Nucleus accumbens (tissue), 56 donors: Measurements from ENCODE around the gene ZNF638.
"Not testable (repeated sequence)": the region's sequence is repeated elsewhere in the genome, so short reads cannot be mapped to it uniquely, and the experiment has no call there.

Source experiments
- DNase-seq, 56 donors: peaks; one replicate each; lab custom pipeline; 2025; lab: John Stamatoyannopoulos, UW

The ZNF638 gene

DNA sequence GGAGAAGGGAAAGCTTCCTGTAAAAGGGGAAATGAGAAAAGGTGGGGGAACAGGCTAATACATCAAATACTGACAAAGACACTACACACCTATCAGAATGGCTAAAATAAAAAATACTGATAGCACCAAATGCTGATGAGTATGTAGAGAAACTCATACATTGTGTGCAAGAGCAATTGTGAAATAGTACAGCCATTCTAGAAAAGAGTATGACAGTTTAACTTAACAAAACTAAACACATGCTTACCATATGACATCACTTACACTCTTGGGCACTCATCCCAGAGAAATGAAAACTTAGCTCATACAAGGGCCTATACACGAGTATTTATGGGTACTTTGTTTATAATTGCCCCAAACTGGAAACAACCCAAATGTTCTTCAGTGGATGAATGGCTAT, 53.4 kb downstream of the ZNF638 start:
- no peak for DNase-seq

DNA sequence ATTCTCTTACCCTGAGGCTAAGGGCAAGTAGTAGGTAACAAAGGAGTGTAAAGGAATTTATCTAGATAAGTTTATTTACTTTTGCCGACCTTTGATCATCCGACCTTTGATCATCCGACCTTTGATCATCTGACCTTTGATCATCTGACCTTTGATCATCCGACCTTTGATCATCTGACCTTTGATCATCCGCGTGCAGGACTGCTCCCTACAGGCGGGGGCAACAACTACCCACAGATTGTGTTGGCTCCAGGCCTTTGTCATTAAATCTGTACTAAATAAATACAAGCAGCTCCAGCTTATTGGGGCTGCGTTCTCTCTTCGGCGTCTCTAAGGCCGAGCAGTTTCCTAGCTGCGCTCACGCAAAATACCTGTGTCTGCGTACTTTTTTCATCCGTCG, 56.6 kb downstream of the ZNF638 start:
- no peak for DNase-seq

DNA sequence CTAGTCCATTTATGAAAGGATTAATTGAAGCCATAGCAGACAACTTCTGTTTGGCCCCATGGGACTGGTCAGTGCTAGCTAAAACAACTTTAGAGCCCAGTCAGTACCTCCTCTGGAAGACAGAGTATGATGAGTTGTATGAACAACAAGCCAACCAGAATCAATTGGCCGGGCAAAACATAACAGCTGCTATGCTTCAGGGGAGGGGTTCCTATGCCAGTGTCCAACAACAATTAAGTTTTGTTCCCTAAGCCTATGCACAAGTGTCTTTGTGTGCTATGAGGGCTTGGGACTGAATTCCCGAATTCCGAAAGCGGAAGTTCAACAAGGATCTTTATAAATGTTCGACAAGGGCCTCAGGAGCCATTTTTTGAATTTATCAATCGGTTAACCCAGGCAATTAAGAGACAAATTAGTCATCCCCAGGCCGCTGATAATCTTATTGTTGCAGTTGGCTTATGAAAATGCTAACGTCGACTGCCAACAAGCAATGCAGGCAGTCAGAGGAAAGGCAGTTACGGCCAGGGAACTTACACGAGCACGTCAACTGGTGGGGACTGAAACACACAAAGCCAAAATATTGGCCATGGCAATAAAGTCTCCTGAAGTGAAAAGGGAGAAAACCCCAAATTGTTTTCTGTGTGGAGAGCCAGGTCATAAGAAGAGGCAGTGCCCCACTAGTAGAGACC, 57.9 kb downstream of the ZNF638 start:
- peak in 42 of 56 donors; percentile 4 to 73 (median 46) for DNase-seq

DNA sequence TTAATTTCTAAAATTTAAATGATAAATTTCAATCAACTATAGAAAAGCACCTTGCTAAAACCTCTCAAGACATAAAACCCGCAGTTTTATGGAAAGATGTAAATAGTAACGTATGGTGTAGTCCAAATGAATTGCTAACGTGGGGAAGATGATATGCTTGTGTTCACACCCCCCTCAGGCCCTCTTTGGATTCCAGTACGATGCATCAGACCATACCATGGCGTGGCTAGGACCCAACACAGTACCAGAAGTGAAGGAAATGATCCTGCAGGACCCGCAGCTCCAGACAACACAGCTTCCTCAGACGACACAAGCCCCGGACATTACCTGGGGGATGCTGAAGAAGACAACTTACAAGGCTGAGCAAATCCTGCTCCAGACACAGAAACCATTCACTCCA, 61.6 kb downstream of the ZNF638 start:
- no peak for DNase-seq

DNA sequence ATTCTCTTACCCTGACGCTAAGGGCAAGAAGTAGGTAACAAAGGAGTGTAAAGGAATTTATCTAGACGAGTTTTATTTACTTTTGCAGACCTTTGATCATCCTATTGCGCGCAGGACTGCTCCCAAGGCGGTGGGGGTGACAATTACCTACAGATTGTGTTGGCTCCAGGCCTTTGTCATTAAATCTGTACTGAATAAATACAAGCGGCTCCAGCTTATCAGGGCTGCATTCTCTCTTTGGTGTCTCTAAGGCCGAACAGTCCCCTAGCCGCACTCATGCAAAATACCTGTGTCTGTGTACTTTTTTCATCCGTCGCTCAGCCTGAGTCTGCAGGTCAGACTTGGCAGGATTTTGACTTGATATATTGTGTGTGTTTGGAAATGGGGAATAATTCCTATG, 63.9 kb downstream of the ZNF638 start:
- no peak for DNase-seq

DNA sequence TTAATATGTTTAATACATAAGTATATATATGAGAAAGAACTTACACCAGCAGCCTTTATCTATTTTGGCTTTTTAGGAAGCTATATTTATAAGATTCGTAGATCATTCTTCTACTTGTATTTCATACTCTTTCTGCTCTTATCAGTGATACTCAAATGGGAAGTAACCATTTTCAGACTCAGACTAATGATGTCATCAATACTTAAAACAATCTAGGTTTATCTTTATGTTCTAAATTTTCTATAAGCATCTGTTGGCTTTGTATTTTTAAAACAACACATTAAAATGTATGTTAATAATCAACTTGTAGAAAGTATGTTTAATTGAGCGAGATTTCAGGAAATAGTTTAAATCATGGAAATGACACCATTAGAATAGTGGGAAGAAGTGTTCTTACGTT, 70.8 kb downstream of the ZNF638 start:
- no peak for DNase-seq

DNA sequence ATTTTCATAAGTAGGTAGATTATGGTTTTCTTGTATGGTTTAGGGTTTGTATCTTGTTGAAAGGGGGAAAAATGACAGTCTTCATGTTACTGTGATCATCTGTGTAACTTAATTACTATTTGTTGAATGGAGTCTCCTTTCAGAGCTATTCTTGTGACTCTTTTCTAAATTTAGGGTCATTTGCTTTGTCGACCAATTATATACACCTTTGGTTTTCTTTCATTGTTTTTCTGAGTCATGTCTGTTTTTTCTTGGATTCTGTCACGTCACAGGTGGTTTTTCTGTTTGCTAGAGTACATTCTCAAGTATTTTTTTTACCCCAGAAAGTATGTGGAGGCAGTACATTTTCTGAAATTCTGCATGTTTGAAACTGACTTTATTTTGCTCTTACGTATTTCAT, 78.0 kb downstream of the ZNF638 start:
- no peak for DNase-seq

DNA sequence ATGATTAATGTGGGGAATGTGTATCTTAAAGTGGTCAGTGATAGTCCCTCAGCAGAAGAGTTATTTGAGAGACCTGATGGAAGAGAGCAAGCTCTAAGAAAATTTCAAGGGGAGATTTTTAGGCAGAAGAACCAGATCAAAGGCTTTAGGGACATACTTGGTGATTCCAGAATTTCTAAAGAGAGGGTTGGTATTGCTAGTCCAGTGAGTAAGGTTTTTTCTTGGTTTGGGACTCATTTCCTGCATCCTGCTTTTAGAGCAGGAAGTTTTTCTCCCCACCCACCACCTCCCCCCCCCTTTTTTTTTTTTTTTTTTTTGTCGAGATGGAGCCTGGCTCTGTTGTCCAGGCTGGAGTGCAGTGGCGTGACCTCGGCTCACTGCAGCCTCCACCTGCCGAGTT, 79.1 kb downstream of the ZNF638 start:
- no peak for DNase-seq

DNA sequence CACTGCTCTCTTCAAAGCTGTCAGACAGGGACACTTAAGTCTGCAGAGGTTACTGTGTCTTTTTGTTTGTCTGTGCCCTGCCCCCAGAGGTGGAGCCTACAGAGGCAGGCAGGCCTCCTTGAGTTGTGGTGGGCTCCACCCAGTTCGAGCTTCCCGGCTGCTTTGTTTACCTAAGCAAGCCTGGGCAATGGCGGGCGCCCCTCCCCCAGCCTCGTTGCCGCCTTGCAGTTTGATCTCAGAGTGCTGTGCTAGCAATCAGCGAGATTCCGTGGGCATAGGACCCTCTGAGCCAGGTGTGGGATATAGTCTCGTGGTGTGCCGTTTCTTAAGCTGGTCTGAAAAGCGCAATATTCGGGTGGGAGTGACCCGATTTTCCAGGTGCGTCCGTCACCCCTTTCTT, 85.3 kb downstream of the ZNF638 start:
- not testable (repeated sequence) for DNase-seq

DNA sequence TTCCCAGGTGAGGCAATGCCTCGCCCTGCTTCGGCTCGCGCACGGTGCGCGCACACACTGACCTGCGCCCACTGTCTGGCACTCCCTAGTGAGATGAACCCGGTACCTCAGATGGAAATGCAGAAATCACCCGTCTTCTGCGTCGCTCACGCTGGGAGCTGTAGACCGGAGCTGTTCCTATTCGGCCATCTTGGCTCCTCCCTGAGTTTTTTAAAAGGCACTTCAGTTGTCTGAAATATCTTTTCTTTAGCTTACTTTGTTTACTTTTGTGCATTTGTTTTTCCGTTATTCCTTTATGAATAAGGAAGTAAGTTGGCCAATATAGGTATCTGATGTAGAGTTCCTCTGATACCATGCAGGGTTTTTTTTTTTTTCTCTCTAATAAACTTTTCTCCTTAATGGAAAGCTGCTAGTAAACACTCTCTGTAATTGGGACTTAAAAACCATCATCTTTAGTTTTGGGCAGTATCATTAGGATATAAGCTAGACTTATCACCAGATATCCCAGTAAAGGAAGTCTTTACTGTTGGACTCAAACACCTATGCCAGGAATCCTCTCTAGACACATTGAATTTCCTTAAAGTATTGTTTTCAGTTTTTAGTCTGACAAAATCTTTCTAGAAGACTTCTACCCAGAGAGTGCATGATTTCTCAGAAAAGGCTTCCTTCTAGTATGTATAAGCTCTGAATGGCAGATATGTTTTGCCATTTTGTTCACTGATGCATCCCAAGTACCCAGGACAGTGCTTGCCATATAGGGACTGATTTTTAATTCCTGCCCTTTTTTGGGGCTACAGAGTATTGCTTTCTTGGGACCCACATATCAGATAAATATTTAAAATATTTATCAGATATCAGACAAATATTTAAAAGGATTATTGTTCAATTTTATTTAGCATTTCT, 86.0 kb downstream of the ZNF638 start:
- DNase-seq = no peak

DNA sequence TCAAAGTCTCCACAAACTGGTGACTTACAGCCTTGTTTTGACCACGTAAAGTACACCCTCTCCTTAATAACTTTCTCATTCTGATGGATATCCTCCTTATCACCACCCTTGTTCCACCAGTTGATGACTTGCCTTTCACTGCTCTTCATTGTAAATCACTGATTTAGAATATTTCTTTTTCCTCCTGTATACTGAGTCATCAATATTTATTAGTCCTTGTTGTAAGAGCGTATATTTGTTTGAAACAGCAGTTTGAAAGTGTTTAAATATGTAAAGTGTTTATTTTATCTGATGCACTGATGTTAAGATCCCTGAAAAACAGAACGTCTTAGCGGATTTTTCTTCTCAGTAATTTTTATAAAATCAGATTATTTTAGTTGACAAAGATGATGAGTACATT, 87.6 kb downstream of the ZNF638 start:
- DNase-seq = no peak

DNA sequence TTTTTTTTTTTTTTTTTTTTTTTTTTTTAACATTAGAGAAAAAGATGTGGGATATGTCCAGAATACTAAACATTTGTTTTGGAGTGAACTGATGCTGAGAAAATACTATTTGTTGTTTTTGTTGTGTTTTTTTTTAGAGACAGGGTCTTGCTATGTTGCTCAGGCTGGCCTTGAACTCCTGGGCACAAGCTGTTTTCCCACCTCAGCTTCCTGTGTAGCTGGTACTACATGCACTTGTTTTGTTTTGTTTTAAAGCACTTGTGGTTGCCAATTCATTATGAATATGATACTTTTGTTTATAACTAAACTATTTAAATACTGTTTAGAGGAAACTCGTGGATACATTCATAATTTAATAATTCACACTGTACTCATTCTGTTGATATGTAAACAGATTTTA, 88.4 kb downstream of the ZNF638 start:
- DNase-seq = no peak

DNA sequence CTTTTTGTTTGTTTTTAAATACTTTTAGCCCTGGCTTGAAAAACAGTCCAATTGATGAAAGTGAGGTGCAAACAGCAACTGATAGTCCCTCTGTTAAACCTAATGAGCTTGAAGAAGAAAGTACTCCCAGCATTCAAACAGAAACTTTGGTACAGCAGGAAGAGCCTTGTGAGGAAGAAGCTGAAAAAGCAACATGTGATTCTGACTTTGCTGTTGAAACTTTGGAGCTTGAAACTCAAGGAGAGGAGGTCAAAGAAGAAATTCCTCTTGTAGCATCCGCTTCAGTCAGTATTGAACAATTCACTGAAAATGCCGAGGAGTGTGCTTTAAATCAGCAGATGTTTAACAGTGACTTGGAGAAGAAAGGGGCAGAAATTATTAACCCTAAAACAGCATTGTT, 91.2 kb downstream of the ZNF638 start:
- DNase-seq = no peak

DNA sequence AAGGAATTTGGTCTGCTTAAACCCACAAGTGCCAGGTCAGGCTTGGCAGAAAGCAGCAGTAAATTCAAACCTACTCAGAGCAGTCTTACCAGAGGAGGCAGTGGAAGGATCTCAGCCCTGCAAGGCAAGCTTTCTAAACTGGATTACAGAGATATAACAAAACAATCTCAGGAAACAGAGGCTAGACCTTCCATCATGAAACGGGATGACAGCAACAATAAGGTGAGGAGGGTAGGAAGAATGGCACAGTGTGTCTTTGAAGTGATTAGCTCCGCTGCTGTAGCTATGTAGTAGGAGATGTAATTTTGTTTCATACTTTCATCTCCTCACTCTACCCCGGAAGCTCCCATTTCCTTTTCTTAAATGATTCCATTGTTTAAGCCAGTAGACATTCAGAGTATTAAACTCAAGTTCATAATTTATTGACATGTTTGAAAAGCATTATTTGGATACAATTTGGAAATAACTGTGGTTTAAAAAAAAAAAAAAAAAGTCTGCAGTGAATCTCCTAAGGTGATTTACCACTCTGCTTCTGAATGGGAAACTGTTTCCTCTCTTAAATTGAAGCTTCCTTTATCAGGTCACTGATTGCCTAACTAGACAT, 92.3 kb downstream of the ZNF638 start:
- no peak for DNase-seq

DNA sequence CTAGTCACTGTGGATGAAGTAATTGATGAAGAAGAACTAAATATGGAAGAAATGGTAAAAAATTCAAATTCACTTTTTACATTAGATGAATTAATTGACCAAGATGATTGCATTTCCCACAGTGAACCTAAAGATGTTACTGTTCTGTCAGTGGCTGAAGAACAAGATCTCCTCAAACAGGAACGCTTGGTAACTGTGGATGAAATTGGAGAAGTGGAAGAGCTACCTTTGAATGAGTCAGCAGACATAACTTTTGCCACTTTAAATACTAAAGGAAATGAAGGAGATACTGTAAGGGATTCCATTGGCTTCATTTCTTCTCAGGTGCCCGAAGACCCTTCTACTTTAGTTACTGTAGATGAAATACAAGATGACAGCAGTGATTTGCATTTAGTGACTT, 95.1 kb downstream of the ZNF638 start:
- DNase-seq = no peak

DNA sequence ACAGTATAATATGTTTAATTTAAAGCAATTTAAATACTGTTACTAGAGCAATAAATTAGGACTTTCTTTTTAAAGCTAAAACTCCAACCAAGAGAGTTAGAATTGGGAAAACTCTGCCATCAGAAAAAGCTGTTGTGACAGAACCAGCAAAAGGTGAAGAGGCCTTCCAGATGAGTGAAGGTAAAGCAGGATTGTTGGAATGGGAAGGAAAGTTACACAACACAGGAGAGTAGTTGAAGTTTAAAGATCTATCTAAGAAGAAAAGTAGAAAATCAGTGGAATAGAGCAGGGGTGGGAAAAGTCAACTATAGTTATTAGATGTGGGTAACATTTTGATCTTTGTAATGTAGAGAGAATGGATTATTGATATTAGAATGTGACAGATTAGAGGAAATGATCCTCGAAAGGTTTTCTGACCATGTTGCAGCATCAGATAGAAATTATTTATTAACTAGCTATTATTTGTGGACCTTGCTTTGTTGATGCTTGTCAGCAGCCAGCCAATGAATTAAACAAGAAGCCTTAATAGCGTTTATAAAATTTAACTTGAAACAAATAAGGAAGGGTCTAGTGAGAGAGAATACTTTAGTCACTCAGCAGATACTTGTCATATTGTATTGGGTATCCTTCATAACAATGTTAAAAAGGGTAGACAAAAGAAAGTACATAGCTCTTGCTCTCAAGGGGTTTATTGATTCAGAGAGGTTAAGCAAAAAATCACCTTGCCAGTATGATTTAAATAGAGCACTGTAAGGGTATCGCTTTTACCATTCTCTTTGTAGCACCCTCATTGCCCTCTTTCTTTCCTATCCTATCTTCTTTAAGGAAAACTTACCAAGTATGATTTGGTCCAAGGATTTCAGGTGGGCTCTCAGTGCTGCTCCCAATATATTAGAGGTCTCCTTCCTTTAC, 97.1 kb downstream of the ZNF638 start:
- no peak for DNase-seq

DNA sequence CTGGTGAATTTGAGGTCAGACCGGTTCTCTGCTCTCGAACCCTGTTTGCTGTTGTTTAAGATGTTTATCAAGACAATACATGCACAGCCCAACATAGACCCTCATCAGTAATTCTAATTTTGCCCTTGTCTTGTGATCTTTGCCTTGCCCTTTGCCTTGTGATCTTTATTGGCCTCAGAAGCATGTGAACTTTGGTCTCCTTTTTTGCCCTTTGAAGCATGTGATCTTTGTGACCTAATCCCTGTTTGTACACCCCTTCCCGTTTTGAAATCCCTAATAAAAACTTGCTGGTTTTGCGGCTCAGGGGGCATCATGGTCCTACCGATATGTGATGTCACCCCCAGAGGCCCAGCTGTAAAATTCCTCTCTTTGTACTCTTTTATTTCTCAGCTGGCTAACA, 113.6 kb downstream of the ZNF638 start:
- DNase-seq = not testable (repeated sequence)

DNA sequence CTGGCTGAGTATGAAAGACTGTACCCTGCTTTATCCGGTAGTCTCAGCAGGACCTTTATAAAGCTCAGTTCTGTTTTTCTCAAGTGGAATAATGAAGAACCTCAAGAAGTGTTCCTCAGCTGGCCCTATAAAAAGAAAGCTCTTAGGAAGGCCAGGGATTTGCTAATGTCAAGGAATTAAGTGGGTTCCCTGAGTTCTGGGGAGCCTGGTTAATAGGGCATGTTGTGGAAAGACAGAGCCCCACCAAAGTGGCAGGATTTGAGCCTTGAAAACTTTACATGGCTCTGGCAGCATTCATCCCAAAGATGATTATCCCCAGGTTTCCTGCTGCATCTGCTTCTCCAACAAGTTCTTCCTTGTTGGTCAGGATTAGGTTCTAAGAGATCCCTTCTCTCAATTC, 114.9 kb downstream of the ZNF638 start:
- no peak for DNase-seq

DNA sequence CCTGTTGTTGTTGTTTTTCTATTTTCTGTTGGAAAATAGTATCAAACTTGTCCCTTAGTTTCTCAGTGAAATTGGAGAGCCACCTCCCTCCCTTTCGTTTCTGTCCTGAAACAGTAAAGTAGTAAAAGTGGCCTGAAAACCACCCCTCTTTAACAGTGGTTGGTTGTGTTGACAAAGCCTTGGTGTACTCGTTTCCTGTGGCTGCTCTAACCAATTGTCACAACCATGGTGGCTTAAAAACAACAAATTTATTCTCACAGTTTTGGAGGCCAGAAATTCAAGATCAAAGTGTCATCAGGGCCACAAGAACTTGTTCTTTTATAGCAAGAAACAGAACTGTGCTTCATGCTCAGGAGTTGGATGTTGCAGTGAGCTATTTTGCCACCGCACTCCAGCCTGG, 117.8 kb downstream of the ZNF638 start:
- no peak for DNase-seq

DNA sequence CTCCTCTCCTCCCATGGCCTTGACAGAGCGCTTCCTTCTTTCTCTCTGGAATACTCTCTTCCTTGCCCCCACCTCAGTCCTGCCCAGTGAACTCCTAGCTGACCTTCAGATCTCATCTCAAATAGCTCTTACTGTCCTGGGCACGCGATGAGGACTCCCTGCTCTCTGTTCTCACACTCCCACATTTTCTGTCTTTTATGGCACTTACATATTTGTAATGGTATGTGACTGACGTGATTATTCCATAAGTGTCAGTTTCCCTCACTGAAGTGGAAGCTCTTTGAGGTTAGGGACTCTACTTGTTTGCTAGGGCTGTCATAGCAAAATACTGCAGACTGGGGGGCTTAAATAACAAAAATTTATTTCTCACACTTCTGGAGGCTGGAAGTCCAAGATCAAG, 120.1 kb downstream of the ZNF638 start:
- no peak for DNase-seq

DNA sequence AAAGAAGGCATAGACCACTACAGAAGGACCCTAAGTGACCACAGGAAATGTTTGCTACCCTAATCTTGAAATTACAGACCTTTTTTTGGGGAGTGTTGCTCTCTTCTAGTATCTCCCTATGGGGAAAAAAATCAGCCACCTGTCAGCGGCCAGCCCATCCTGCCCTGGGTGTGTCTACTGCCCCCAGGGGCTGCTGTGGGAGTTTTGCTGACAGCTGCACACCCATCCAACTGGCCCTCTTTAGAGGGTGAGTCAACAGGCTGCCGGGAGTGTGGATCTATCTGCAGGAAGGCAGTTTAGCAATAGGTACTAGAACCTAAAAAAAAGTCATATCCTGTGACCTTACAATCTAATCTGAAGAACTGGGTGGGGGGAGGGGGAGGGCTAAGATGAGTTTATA, 121.0 kb downstream of the ZNF638 start:
- no peak for DNase-seq
